Activated T-helper 1 cell treated with anti-CD3 and anti-CD28 coated beads, Interleukin-12 subunit alpha, Interleukin-12 subunit beta, Interleukin-2, Interleukin-4 antibody, amounts not matched to agents 30 ng/mL and 10 ng/mL and 1 ng/mL, durations not matched to agents 14 hours and 24 hours and 36 hours (primary cell): ENCODE results near the gene CEP131. TPM values are rescaled to one million over a fixed set of nuclear protein-coding genes. Genes with fewer than 3 reads are reported as not detected.

Experiments
- DNase-seq: peaks from one replicate; pipeline ENCODE4 v3.0.0; 2021; ENCODE audit warnings: low spot score
- H3K27ac Mint-ChIP-seq: one replicate; pipeline ENCODE4 v1.8.0; 2021; ENCODE audit warnings: mild to moderate bottlenecking, mixed read lengths
- H3K27me3 Mint-ChIP-seq: one replicate; pipeline ENCODE4 v1.8.0; 2022; ENCODE audit warnings: mild to moderate bottlenecking, moderate library complexity, mixed read lengths; ENCODE audit not compliant: insufficient read depth
- H3K36me3 Mint-ChIP-seq: one replicate; pipeline ENCODE4 v1.8.0; 2021; ENCODE audit warnings: low read depth, mixed read lengths
- H3K4me1 Mint-ChIP-seq: one replicate; pipeline ENCODE4 v1.8.0; 2021; ENCODE audit warnings: low read depth, mixed read lengths
- H3K4me3 Mint-ChIP-seq: one replicate; pipeline ENCODE4 v1.8.0; 2021; ENCODE audit warnings: mild to moderate bottlenecking, moderate library complexity, mixed read lengths
- H3K9me3 Mint-ChIP-seq: one replicate; pipeline ENCODE4 v1.8.0; 2021; ENCODE audit warnings: mixed read lengths
- intact Hi-C: fragments of 100-400 bp; cut with micrococcal nuclease; formaldehyde crosslinking; loops from one replicate; pipeline ENCODE4 v1.15.1; 2024
- total RNA-seq: library from RNA; stranded (reverse); gene quantifications from 2 replicates; pipeline ENCODE4 v1.2.3, GENCODE V29; 2022

CEP131 gene
- total RNA-seq, 1 donor from 2014 or later = 17.5 TPM

GRCh38 chr17:81221842-81222619 lies 734 bp downstream of the CEP131 start:
- intact Hi-C loops = loop anchor here (10.0 kb wide), 1 partner anchor 187 kb away; the partner anchor contains the start of gene BAIAP2
- Mint-ChIP-seq H3K27me3 (no peaks in the 10 kb centered on the region), H3K4me3 (peak overlapping the region; percentile 68), H3K9me3 (no peaks in the 10 kb centered on the region), H3K36me3 (no peaks in the 10 kb centered on the region), H3K4me1 (peaks cover 13% of the 10 kb centered on the region), H3K27ac (no peak overlapping the region)
- DNase-seq = no peak

- Mint-ChIP-seq H3K36me3 (no peaks in the 10 kb centered on the region), H3K4me3 (peak overlapping the region; percentile 68), H3K4me1 (peaks cover 13% of the 10 kb centered on the region), H3K27ac (no peak overlapping the region), H3K9me3 (no peaks in the 10 kb centered on the region), H3K27me3 (no peaks in the 10 kb centered on the region)
- DNase-seq = no peak
- intact Hi-C loops = loop anchor here (10.0 kb wide), 1 partner anchor 187 kb away; the partner anchor contains the start of gene BAIAP2
Observed at GRCh38 chr17:81221371-81221841, 1.4 kb downstream of the CEP131 start.

GRCh38 chr17:81219476-81220180 lies 3.1 kb downstream of the CEP131 start:
- Mint-ChIP-seq H3K4me3 (no peak overlapping the region), H3K27ac (no peak overlapping the region), H3K27me3 (no peaks in the 10 kb centered on the region), H3K4me1 (peaks cover 13% of the 10 kb centered on the region), H3K9me3 (no peaks in the 10 kb centered on the region), H3K36me3 (no peaks in the 10 kb centered on the region)
- no peak for DNase-seq
- intact Hi-C loops = loop anchor here (10.0 kb wide), 1 partner anchor 185 kb away; the partner anchor contains the start of gene BAIAP2

- Mint-ChIP-seq H3K27ac (no peak overlapping the region), H3K4me3 (no peak overlapping the region), H3K36me3 (no peaks in the 10 kb centered on the region), H3K4me1 (peaks cover 13% of the 10 kb centered on the region), H3K27me3 (no peaks in the 10 kb centered on the region), H3K9me3 (no peaks in the 10 kb centered on the region)
- no peak for DNase-seq
- intact Hi-C loops = no loop called here
Observed at GRCh38 chr17:81218991-81219390, 3.8 kb downstream of the CEP131 start.

- Mint-ChIP-seq H3K4me1 (peaks cover 8% of the 10 kb centered on the region), H3K27me3 (no peaks in the 10 kb centered on the region), H3K9me3 (no peaks in the 10 kb centered on the region), H3K27ac (no peak overlapping the region), H3K4me3 (no peak overlapping the region), H3K36me3 (no peaks in the 10 kb centered on the region)
- intact Hi-C loops = no loop called here
- no peak for DNase-seq
Observed at GRCh38 chr17:81218459-81218858, 4.3 kb downstream of the CEP131 start.

- peaks cover 6% of the 10 kb centered on the region for H3K4me1 Mint-ChIP-seq
- no peak overlapping the region for H3K27ac Mint-ChIP-seq
- H3K4me3 Mint-ChIP-seq = no peak overlapping the region
- no peaks in the 10 kb centered on the region for H3K9me3 Mint-ChIP-seq
- H3K36me3 Mint-ChIP-seq = no peaks in the 10 kb centered on the region
- intact Hi-C loops = no loop called here
- no peak for DNase-seq
- H3K27me3 Mint-ChIP-seq = no peaks in the 10 kb centered on the region
Observed at GRCh38 chr17:81217491-81217890, 5.3 kb downstream of the CEP131 start.

GRCh38 chr17:81213978-81214377 lies 8.8 kb downstream of the CEP131 start:
- peaks cover 2% of the 10 kb centered on the region for H3K27me3 Mint-ChIP-seq
- H3K4me3 Mint-ChIP-seq = no peak overlapping the region
- intact Hi-C loops = no loop called here
- DNase-seq = no peak
- no peaks in the 10 kb centered on the region for H3K9me3 Mint-ChIP-seq
- H3K27ac Mint-ChIP-seq = no peak overlapping the region
- no peaks in the 10 kb centered on the region for H3K36me3 Mint-ChIP-seq
- H3K4me1 Mint-ChIP-seq = no peaks in the 10 kb centered on the region

- Mint-ChIP-seq H3K27ac (no peak overlapping the region), H3K9me3 (no peaks in the 10 kb centered on the region), H3K4me1 (no peaks in the 10 kb centered on the region), H3K36me3 (no peaks in the 10 kb centered on the region), H3K4me3 (no peak overlapping the region), H3K27me3 (peaks cover 2% of the 10 kb centered on the region)
- no peak for DNase-seq
- intact Hi-C loops = no loop called here
Observed at GRCh38 chr17:81212365-81212764, 10.4 kb downstream of the CEP131 start.

- DNase-seq = no peak
- Mint-ChIP-seq H3K27ac (no peak overlapping the region), H3K4me1 (no peaks in the 10 kb centered on the region), H3K4me3 (no peak overlapping the region), H3K9me3 (no peaks in the 10 kb centered on the region), H3K36me3 (no peaks in the 10 kb centered on the region), H3K27me3 (peaks cover 2% of the 10 kb centered on the region)
- intact Hi-C loops = no loop called here
Observed at GRCh38 chr17:81210868-81211267, 11.9 kb downstream of the CEP131 start.

- Mint-ChIP-seq H3K27me3 (peaks cover 2% of the 10 kb centered on the region), H3K4me1 (no peaks in the 10 kb centered on the region), H3K9me3 (no peaks in the 10 kb centered on the region), H3K4me3 (no peak overlapping the region), H3K36me3 (no peaks in the 10 kb centered on the region), H3K27ac (no peak overlapping the region)
- intact Hi-C loops = no loop called here
- DNase-seq = no peak
Observed at GRCh38 chr17:81210466-81210865, 12.3 kb downstream of the CEP131 start.

GRCh38 chr17:81209141-81209540 lies 13.6 kb downstream of the CEP131 start:
- Mint-ChIP-seq H3K27me3 (peaks cover 2% of the 10 kb centered on the region), H3K27ac (no peak overlapping the region), H3K36me3 (no peaks in the 10 kb centered on the region), H3K4me3 (no peak overlapping the region), H3K4me1 (no peaks in the 10 kb centered on the region), H3K9me3 (no peaks in the 10 kb centered on the region)
- intact Hi-C loops = no loop called here
- no peak for DNase-seq

- no peak for DNase-seq
- intact Hi-C loops = no loop called here
- Mint-ChIP-seq H3K9me3 (no peaks in the 10 kb centered on the region), H3K4me1 (no peaks in the 10 kb centered on the region), H3K36me3 (no peaks in the 10 kb centered on the region), H3K27ac (no peak overlapping the region), H3K4me3 (no peak overlapping the region), H3K27me3 (peaks cover 2% of the 10 kb centered on the region)
Observed at GRCh38 chr17:81208651-81209050, 14.1 kb downstream of the CEP131 start.
